AG04449 (cell line): ENCODE results near the gene SET.
A peak's percentile ranks its signal among the peaks of the same experiment; 100 is the strongest.
"Not testable (repeated sequence)": the region's sequence is repeated elsewhere in the genome, so short reads cannot be mapped to it uniquely, and the experiment has no call there.

Experiments used
- CTCF ChIA-PET: fragments of 350-600 bp; formaldehyde crosslinking; extraction: SDS; loops from one replicate; lab custom pipeline; 2021; ENCODE audit warnings: antibody characterized with exemption; lab: Yijun Ruan, JAX
- POLR2A ChIA-PET: fragments of 400-600, 350-600 bp; formaldehyde crosslinking; extraction: SDS; loops from one replicate; lab custom pipeline; 2020; ENCODE audit warnings: antibody characterized with exemption, inconsistent platforms; lab: Yijun Ruan, JAX
- DNase-seq: peaks from one replicate; pipeline ENCODE4 v3.0.0-alpha.2; 2010; ENCODE audit warnings: low read depth, low spot score
- H3K4me3 ChIP-seq: 2 replicates; pipeline ENCODE4 v1.5.1; 2011; ENCODE audit warnings: low read depth, mild to moderate bottlenecking, control low read depth, low read length
- TF ChIP-seq, protein P1 (sequence below): IDR thresholded peaks from one replicate; pipeline ENCODE4 v1.5.1; 2011; ENCODE audit warnings: mild to moderate bottlenecking, moderate library complexity, low read length, control low read depth, inconsistent platforms; ENCODE audit not compliant: insufficient read depth; ENCODE audit errors: missing control alignments

Gene SET

DNA sequence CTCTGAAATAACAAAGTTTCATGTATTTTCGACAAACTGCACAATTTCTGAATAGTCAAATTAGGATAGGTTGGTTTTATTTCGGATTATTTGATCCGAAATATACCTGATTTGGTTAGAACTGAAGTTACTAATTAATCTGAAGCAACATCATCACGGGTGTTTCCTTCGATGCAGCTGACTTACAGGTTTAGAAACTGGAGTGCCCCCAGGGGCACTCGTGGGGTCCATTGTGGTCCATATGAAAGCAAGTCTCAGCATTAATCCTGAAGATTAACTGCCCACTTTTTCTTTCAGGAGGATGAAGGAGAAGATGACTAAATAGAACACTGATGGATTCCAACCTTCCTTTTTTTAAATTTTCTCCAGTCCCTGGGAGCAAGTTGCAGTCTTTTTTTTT is 5.3 kb downstream of the SET start:
- TF ChIP-seq, protein P1, sequence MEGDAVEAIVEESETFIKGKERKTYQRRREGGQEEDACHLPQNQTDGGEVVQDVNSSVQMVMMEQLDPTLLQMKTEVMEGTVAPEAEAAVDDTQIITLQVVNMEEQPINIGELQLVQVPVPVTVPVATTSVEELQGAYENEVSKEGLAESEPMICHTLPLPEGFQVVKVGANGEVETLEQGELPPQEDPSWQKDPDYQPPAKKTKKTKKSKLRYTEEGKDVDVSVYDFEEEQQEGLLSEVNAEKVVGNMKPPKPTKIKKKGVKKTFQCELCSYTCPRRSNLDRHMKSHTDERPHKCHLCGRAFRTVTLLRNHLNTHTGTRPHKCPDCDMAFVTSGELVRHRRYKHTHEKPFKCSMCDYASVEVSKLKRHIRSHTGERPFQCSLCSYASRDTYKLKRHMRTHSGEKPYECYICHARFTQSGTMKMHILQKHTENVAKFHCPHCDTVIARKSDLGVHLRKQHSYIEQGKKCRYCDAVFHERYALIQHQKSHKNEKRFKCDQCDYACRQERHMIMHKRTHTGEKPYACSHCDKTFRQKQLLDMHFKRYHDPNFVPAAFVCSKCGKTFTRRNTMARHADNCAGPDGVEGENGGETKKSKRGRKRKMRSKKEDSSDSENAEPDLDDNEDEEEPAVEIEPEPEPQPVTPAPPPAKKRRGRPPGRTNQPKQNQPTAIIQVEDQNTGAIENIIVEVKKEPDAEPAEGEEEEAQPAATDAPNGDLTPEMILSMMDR, result no peak
- CTCF ChIA-PET, result interaction anchor here (3.0 kb wide), 1 partner anchor 10 kb away, joined by 11 read pairs; no protein-coding TSS in a partner anchor
- no peak overlapping the region for H3K4me3 ChIP-seq
- no peak for DNase-seq
- POLR2A ChIA-PET, result no interaction called here

DNA sequence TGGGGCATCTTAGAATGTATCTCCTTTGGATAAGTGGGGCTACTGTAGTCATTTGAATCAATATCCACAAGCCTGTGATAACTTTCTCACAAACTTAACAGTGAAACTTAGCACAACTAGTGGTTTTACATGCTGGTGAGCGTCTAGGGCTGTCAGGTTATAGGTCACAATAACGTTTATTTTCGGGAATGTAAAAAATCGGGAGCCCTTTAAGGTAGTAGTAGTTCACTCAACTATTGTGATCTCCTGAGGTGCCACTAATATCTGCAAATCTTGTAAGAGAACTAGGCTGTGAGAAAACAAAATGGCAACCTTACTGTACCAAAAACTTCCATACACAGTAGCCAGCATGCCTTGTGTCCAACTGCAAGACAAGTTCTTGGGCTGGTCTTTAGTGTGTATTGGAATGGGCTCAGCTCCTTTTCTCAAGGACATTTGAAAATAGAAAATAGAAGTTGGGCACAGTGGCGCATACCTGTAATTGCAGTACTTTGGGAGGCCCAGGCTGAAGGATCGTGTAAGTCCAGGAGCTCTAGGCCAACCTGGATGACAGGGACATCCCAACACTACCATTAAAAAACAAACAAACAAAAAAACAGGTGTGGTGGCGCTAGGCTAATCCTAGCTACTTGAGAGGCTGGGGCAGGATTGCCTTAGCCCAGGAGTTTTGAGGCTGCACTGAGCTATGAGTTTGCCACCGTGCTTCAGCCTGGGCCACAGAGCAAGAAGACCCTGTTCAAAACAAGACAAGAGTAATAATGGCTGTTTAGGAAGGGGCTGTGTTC is 8.1 kb downstream of the SET start:
- TF ChIP-seq, protein P1, result no peak
- DNase-seq, result no peak
- no peak overlapping the region for H3K4me3 ChIP-seq
- ChIA-PET CTCF (interaction anchor here (0.7 to 2.4 kb wide), 3 partner anchors 10 to 121 kb away, joined by 4 to 8 read pairs (median 4); partner anchors contain the start of gene ENDOG), POLR2A (interaction anchor here (0.6 to 1.1 kb wide), 3 partner anchors 8 to 258 kb away, joined by 3 read pairs; partner anchors contain the start of genes ENDOG and SET)

DNA sequence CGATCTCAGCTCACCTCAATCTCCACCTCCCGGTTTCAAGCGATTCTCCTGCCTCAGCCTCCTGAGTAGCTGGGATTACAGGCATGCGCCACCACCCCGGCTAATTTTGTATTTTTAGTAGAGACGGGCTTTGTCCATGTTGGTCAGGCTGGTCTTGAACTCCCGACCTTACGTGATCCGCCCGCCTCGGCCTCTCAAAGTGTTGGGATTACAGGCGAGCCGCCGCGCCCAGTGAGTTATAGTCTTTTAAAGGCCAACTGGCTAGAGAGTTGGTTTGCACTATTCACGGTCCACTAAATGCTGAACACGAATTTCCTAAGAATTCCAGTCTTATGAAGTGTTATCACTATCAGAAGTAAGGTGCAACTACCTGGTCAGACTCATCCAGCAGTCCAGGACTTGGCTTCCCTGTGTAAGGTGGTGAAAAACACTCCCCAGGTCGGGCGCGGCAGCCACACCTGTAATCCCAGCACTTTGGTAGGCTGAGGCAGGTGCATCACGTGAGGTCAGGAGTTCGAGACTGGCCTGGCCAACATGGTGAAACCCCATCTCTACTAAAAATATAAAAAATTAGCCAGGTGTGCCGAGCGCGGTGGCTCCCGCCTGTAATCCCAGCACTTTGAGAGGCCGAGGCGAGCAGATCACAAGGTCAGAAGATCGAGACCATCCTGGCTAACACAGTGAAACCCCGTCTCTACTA is 10.2 kb downstream of the SET start:
- ChIA-PET POLR2A (interaction anchor here (0.9 to 1.0 kb wide), 2 partner anchors 11 to 64 kb away, joined by 3 to 4 read pairs; no protein-coding TSS in a partner anchor), CTCF (interaction anchor here (1.2 to 3.6 kb wide), 2 partner anchors 8 to 16 kb away, joined by 5 to 68 read pairs; partner anchors contain the start of gene SET)
- H3K4me3 ChIP-seq, DNase-seq: not testable (repeated sequence)

DNA sequence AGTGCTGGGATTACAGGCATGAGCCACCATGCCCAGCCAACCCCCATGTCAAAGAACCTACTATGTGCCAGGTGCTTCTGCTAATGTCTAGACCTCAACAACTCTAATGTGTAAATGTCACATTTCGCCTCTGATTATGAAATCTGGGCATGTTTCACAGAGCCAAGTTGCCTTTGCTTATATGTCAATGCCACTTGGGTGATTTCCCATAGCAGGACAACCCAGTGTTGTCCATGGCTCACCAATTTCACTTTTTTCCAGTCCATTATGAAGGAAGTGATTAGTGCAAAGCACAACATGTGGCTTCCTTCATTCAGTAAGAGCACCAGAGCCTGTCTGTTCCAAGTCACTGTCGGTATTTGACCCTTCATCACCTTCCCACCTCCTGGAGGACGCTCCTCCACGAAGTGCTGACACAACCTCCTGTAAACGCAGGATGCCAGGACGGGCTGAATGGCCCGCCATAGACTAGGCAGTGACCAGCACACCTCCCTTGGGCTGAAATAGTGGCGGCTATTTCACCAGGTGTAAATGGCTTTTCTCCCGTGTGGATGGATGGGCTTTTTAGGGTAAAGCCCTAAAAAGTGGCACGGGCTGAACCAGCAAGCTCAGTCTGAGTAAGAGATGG is 12.3 kb downstream of the SET start:
- no peak overlapping the region for H3K4me3 ChIP-seq
- ChIA-PET CTCF (interaction anchor here (0.8 to 3.6 kb wide), 15 partner anchors 9 to 150 kb away, joined by 3 to 68 read pairs (median 5); partner anchors contain the start of genes ENDOG, SET and ZDHHC12), POLR2A (no interaction called here)
- DNase-seq, result no peak
- TF ChIP-seq, protein P1, result no peak

DNA sequence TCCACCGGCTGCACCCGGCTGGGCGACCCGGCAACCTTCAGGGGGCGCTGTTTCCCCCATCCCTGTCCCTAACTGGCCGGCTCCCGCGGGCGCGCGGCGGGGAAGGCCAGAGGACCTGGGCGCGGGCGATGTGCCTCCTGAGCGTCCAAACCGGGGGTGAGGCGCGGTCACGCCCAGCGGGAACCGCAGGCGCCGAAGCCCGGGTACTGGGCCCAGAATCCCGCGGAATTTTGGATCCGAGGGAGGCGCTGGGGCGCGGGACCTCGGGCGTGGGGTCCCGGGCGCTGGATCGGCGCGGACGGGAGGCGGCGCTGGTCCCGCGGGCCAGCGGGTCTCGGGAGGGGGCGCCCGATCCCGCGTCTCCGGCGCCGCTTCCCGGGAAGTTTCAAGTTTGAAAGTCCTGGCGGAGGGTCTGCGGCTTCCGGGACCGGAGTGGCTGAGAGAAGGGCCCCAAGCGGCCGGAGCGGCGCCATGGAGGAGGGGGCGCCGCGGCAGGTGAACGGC is 13.5 kb downstream of the SET start, which contains the start of gene PKN3:
Gene PKN3 (plus strand): TSS at position 59 of the 504 bp plus-strand sequence. CDS start 413 bp downstream, at position 472.
- TF ChIP-seq, protein P1, result peak; percentile 96
- POLR2A ChIA-PET, result interaction anchor here (0.5 kb wide), 1 partner anchor 23 kb away, joined by 4 read pairs; no protein-coding TSS in a partner anchor
- CTCF ChIA-PET, result interaction anchor here (0.6 to 3.6 kb wide), 21 partner anchors 8 to 340 kb away, joined by 3 to 68 read pairs (median 5); partner anchors contain the start of genes ENDOG and SET
- no peak for DNase-seq
- H3K4me3 ChIP-seq, result peak within 1 kb of the TSS; percentile 70
